HEK293 (cell line): ENCODE measurements around the gene ELOVL2.
"Not testable (repeated sequence)": the region's sequence is repeated elsewhere in the genome, so short reads cannot be mapped to it uniquely, and the experiment has no call there.

ENCODE experiments used
- CTCF ChIA-PET: fragments of 350-600 bp; formaldehyde crosslinking; extraction: SDS; loops from one replicate; lab custom pipeline; 2021; ENCODE audit warnings: antibody characterized with exemption; lab: Yijun Ruan, JAX
- POLR2A ChIA-PET: fragments of 300-600 bp; formaldehyde crosslinking; extraction: SDS; loops from one replicate; lab custom pipeline; 2020; ENCODE audit warnings: antibody characterized with exemption, inconsistent platforms; lab: Yijun Ruan, JAX
- H3K27ac ChIP-seq: fragments of 200-500 bp; sonication (Bioruptor generic); 2 replicates; pipeline ENCODE4 v1.5.1; 2014; ENCODE audit warnings: low read depth, low read length, control low read depth, inconsistent platforms; ENCODE audit errors: extremely low read depth
- H3K36me3 ChIP-seq, 2 experiments: fragments of 200-500 bp in 1 of 2; sonication (Bioruptor generic) in 1 of 2; 1 replicate in 1 of 2; 2 replicates in 1 of 2; pipeline ENCODE4 v1.5.1; 2014 to 2017; ENCODE audit warnings: inconsistent platforms in 2 of 2, low read length in 2 of 2; ENCODE audit not compliant: control insufficient read depth in 2 of 2, insufficient read depth in 1 of 2
- H3K4me1 ChIP-seq: fragments of 200-500 bp; sonication (Bioruptor generic); 2 replicates; pipeline ENCODE4 v1.5.1; 2014; ENCODE audit warnings: mild to moderate bottlenecking, low read length, inconsistent platforms; ENCODE audit not compliant: control insufficient read depth, insufficient read depth
- H3K4me3 ChIP-seq: 2 replicates; pipeline ENCODE4 v1.5.1; 2011; ENCODE audit warnings: low read depth, mild to moderate bottlenecking, control low read depth, low read length, moderate library complexity
- H3K9me3 ChIP-seq: fragments of 200-500 bp; sonication (Bioruptor generic); 2 replicates; pipeline ENCODE4 v1.5.1; 2014; ENCODE audit warnings: low read depth, low read length, inconsistent platforms; ENCODE audit not compliant: control insufficient read depth, insufficient read depth
- GLI2 ChIP-seq: fragments of 450-650 bp; formaldehyde crosslinking; IDR thresholded peaks from 2 replicates; pipeline ENCODE4; 2017; ENCODE audit warnings: missing biosample characterization, missing genetic modification characterization, low read depth, borderline replicate concordance
- TCF7L2 ChIP-seq: IDR thresholded peaks from 2 replicates; pipeline ENCODE4 v1.6.1; 2011; ENCODE audit warnings: low read depth, mild to moderate bottlenecking, inconsistent platforms, low read length, moderate library complexity, borderline replicate concordance
- ZBTB48 ChIP-seq: fragments of 450-650 bp; formaldehyde crosslinking; IDR thresholded peaks from 2 replicates; pipeline ENCODE4 v1.5.1; 2016; ENCODE audit warnings: missing biosample characterization, missing genetic modification characterization
- ZFP41 ChIP-seq: fragments of 450-650 bp; formaldehyde crosslinking; IDR thresholded peaks from 2 replicates; pipeline ENCODE4 v1.5.1; 2016; ENCODE audit warnings: missing biosample characterization, missing genetic modification characterization, borderline replicate concordance
- ZNF140 ChIP-seq: fragments of 450-650 bp; formaldehyde crosslinking; IDR thresholded peaks from 2 replicates; pipeline ENCODE4 v1.5.1; 2016; ENCODE audit warnings: missing biosample characterization, missing genetic modification characterization
- ZNF391 ChIP-seq: fragments of 450-650 bp; formaldehyde crosslinking; IDR thresholded peaks from 2 replicates; pipeline ENCODE4 v1.5.1; 2016; ENCODE audit warnings: low read depth, missing biosample characterization, missing genetic modification characterization, borderline replicate concordance
- ZNF394 ChIP-seq: fragments of 450-650 bp; formaldehyde crosslinking; IDR thresholded peaks from 2 replicates; pipeline ENCODE4 v1.5.1; 2016; ENCODE audit warnings: missing biosample characterization, missing genetic modification characterization, mild to moderate bottlenecking, moderate library complexity, borderline replicate concordance
- ZNF404 ChIP-seq: fragments of 450-650 bp; formaldehyde crosslinking; IDR thresholded peaks from 2 replicates; pipeline ENCODE4 v1.5.1; 2017; ENCODE audit warnings: missing biosample characterization, missing genetic modification characterization
- ZNF510 ChIP-seq: fragments of 450-650 bp; formaldehyde crosslinking; IDR thresholded peaks from 2 replicates; pipeline ENCODE4 v1.5.1; 2018; ENCODE audit warnings: mild to moderate bottlenecking, missing genetic modification characterization, missing biosample characterization; ENCODE audit not compliant: insufficient replicate concordance
- ZNF600 ChIP-seq: fragments of 450-650 bp; formaldehyde crosslinking; IDR thresholded peaks from 2 replicates; pipeline ENCODE4 v1.5.1; 2016; ENCODE audit warnings: missing biosample characterization, missing genetic modification characterization
- ZNF621 ChIP-seq: fragments of 450-650 bp; formaldehyde crosslinking; IDR thresholded peaks from 2 replicates; pipeline ENCODE4 v1.5.1; 2017; ENCODE audit warnings: missing biosample characterization, missing genetic modification characterization
- TF ChIP-seq, protein P1 (sequence below): fragments of 450-650 bp; formaldehyde crosslinking; IDR thresholded peaks from 2 replicates; pipeline ENCODE4 v1.5.1; 2016; ENCODE audit warnings: missing biosample characterization, missing genetic modification characterization
- TF ChIP-seq, protein P2 (sequence below): fragments of 450-650 bp; formaldehyde crosslinking; IDR thresholded peaks from 2 replicates; pipeline ENCODE4 v1.5.1; 2016; ENCODE audit warnings: missing biosample characterization, missing genetic modification characterization
- TF ChIP-seq, protein P3 (sequence below): fragments of 450-650 bp; formaldehyde crosslinking; IDR thresholded peaks from 2 replicates; pipeline ENCODE4 v1.5.1; 2017; ENCODE audit warnings: missing biosample characterization, missing genetic modification characterization
- TF ChIP-seq, protein P4 (sequence below): IDR thresholded peaks from 2 replicates; pipeline ENCODE4 v1.6.1; 2011; ENCODE audit warnings: mild to moderate bottlenecking, low read depth, low read length, borderline replicate concordance
- TF ChIP-seq, protein P5 (sequence below): fragments of 450-650 bp; formaldehyde crosslinking; IDR thresholded peaks from 2 replicates; pipeline ENCODE4 v1.5.1; 2017; ENCODE audit warnings: missing biosample characterization, missing genetic modification characterization

The ELOVL2 gene

DNA sequence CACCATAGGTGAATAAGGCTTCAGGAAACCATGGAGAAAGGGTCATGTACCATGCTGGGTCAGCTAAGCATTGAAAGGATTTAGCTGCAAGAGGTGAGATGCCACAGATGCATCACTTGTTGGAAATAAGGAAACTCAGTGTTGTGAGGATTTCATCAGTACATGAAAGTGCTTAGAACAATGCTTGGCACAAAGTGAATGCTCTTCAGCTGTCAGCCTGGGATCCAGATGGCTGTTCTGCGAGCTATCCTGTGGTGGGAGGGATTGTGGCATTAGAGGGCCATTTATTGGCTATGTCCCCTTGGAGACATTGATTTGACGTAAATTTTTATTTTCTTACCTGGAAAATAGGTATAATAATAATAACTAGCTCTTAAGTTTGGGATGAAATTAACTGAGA, 53.0 kb downstream of the ELOVL2 start (continued):
- TF ChIP-seq, protein P1, sequence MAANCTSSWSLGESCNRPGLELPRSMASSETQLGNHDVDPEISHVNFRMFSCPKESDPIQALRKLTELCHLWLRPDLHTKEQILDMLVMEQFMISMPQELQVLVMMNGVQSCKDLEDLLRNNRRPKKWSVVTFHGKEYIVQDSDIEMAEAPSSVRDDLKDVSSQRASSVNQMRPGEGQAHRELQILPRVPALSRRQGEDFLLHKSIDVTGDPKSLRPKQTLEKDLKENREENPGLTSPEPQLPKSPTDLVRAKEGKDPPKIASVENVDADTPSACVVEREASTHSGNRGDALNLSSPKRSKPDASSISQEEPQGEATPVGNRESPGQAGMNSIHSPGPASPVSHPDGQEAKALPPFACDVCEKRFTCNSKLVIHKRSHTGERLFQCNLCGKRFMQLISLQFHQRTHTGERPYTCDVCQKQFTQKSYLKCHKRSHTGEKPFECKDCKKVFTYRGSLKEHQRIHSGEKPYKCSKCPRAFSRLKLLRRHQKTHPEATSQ (tag by site-specific recombination): no peak
- TF ChIP-seq, all 188 proteins: peak for 0

DNA sequence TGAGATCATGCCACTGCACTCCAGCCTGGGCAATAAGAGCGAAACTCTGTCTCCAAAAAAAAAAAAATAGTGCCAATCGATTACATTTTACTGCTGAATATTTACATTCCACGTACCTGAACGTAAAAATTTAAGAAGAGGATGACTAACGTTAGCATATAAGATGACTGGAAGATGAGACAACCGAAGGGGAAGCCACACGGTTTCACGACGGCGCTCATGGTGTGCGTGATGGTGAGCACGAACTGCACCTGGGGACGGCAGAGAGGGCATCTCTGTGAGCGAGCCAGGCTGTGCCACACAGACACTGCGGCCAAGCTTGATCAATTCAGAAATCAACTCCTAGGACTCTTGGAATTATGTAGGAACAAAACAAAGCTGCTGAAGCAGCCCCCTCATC, 54.5 kb downstream of the ELOVL2 start:
- ChIA-PET POLR2A (no interaction called here), CTCF (interaction anchor here (0.7 kb wide), 1 partner anchor 633 kb away, joined by 4 read pairs; no protein-coding TSS in a partner anchor)
- no peak overlapping the region for H3K4me3 ChIP-seq
- H3K9me3 ChIP-seq: no peaks in the 10 kb centered on the region
- TF ChIP-seq, protein P2, sequence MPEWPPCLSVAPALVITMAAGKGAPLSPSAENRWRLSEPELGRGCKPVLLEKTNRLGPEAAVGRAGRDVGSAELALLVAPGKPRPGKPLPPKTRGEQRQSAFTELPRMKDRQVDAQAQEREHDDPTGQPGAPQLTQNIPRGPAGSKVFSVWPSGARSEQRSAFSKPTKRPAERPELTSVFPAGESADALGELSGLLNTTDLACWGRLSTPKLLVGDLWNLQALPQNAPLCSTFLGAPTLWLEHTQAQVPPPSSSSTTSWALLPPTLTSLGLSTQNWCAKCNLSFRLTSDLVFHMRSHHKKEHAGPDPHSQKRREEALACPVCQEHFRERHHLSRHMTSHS (tag by site-specific recombination): no peak
- TF ChIP-seq ZNF621 (tag by site-specific recombination): no peak
- TF ChIP-seq, protein P3, sequence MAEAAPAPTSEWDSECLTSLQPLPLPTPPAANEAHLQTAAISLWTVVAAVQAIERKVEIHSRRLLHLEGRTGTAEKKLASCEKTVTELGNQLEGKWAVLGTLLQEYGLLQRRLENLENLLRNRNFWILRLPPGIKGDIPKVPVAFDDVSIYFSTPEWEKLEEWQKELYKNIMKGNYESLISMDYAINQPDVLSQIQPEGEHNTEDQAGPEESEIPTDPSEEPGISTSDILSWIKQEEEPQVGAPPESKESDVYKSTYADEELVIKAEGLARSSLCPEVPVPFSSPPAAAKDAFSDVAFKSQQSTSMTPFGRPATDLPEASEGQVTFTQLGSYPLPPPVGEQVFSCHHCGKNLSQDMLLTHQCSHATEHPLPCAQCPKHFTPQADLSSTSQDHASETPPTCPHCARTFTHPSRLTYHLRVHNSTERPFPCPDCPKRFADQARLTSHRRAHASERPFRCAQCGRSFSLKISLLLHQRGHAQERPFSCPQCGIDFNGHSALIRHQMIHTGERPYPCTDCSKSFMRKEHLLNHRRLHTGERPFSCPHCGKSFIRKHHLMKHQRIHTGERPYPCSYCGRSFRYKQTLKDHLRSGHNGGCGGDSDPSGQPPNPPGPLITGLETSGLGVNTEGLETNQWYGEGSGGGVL: no peak
- TF ChIP-seq ZNF391 (tag by site-specific recombination): no peak
- TF ChIP-seq ZFP41 (tag by site-specific recombination): no peak
- no peak for TF ChIP-seq ZNF404 (tag by site-specific recombination)
- TF ChIP-seq, protein P4, sequence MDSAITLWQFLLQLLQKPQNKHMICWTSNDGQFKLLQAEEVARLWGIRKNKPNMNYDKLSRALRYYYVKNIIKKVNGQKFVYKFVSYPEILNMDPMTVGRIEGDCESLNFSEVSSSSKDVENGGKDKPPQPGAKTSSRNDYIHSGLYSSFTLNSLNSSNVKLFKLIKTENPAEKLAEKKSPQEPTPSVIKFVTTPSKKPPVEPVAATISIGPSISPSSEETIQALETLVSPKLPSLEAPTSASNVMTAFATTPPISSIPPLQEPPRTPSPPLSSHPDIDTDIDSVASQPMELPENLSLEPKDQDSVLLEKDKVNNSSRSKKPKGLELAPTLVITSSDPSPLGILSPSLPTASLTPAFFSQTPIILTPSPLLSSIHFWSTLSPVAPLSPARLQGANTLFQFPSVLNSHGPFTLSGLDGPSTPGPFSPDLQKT: no peak
- TF ChIP-seq ZNF394: no peak
- no peak for TF ChIP-seq TCF7L2
- TF ChIP-seq ZBTB48 (tag by site-specific recombination): no peak
- no peak for TF ChIP-seq ZNF140 (tag by site-specific recombination)
- no peak for TF ChIP-seq ZNF600 (tag by site-specific recombination)
- TF ChIP-seq, protein P5, sequence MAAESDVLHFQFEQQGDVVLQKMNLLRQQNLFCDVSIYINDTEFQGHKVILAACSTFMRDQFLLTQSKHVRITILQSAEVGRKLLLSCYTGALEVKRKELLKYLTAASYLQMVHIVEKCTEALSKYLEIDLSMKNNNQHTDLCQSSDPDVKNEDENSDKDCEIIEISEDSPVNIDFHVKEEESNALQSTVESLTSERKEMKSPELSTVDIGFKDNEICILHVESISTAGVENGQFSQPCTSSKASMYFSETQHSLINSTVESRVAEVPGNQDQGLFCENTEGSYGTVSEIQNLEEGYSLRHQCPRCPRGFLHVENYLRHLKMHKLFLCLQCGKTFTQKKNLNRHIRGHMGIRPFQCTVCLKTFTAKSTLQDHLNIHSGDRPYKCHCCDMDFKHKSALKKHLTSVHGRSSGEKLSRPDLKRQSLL (tag by site-specific recombination): no peak
- TF ChIP-seq ZNF510 (tag by site-specific recombination): no peak
- no peak for TF ChIP-seq GLI2 (tag by site-specific recombination)
- H3K27ac ChIP-seq: no peak overlapping the region
- peaks cover 0 to 6% of the 10 kb centered on the region in 2 experiments; a peak in 1 of 3 replicates for H3K36me3 ChIP-seq
- no peaks in the 10 kb centered on the region for H3K4me1 ChIP-seq

DNA sequence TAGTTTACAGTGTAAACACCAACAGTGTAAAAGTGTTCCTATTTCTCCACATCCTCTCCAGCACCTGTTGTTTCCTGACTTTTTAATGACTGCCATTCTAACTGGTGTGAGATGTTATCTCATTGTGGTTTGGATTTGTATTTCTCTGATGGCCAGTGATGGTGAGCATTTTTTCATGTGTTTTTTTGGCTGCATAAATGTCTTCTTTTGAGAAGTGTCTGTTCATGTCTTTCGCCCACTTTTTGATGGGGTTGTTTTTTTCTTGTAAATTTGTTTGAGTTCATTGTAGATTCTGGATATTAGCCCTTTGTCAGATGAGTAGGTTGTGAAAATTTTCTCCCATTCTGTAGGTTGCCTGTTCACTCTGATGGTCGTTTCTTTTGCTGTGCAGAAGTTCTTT, 59.1 kb downstream of the ELOVL2 start:
- H3K9me3 ChIP-seq, POLR2A ChIA-PET, H3K27ac ChIP-seq, H3K4me1 ChIP-seq, CTCF ChIA-PET, H3K36me3 ChIP-seq, H3K4me3 ChIP-seq: not testable (repeated sequence)
